Hematopoietic multipotent progenitor cell treated with erythropoietin and hydrocortisone succinate and interleukin-3 and kit ligand, for 8 days (in vitro differentiated cells): ENCODE results near the gene MRGPRX4.
A peak's percentile ranks its signal among the peaks of the same experiment; 100 is the strongest.
"Not testable (repeated sequence)": the region's sequence is repeated elsewhere in the genome, so short reads cannot be mapped to it uniquely, and the experiment has no call there.

Experiments
- DNase-seq: peaks from one replicate; pipeline ENCODE4 v3.0.0-alpha.2; 2015

Gene MRGPRX4

GRCh38 chr11:18172666-18173065, at the start of gene MRGPRX4:
Gene MRGPRX4 (plus strand): TSS chr11:18172837. CDS start chr11:18173257, 420 bp downstream.
- DNase-seq: no peak

- DNase-seq: not testable (repeated sequence)
Observed at GRCh38 chr11:18131115-18131514, 41.5 kb upstream of the MRGPRX4 start.

DNA sequence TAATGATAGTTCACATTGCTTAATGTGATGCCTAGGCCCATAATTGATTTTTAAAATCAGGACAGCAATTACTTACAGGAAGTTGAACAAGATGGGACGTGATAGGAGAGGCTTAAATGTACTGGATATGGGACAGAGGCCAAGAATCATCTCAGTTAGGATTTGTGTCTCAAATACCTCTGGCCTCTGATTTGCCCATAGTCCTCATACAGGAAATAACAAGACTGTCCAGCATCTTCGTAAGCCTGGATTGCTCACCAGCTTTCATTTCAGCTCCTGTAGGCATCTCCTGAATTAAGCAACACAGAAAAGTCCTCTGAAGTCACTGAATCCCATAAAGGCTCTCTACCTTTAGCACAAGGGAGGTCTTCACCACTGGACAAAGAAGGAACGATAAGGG, 40.3 kb upstream of the MRGPRX4 start, which contains the start of gene MRGPRX3:
MRGPRX3 (plus strand) TSS at position 231 of the 400 bp plus-strand sequence. CDS start 4,632 bp downstream, outside the sequence.
- DNase-seq: no peak

DNA sequence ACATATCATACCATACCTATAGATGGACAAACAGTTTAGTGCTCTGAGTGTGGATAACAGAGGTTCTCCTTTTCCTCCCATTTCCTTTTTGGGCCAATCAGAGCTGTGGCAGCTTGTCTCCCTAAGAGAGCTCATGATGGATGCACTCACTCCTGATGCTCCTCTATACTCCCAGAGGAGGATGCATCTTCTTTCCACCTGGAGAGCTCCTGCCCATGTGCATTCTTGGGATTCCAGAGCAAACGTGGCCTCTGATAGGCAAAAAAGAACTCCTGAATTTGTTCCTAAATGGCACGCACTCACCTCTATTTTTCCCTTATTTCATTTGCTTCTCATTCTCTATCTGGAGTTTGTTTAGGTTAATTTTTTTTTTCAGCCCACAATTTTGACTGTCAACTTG, 37.3 kb upstream of the MRGPRX4 start:
- no peak for DNase-seq

GRCh38 chr11:18137186-18137800, 35.3 kb upstream of the MRGPRX4 start:
- DNase-seq: no peak

DNA sequence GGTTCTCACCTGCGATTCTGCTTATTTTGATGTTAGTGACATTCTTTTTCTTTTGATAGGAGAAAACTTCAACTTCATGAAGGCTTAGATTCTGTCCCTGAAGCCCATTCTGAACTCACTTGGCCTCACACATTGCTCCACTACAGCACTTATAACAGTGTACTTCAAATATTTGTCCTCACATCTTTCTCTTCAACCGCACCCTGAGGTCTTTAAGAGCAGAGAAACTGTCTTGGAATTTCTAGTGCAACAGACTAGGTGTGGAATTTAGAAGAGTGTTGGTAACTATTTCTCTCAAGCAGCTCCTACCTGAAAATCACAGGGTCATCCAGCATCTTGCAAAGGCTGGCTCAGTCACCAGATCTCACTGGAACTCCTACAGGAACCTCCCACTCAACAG, 32.5 kb upstream of the MRGPRX4 start:
- DNase-seq: no peak

GRCh38 chr11:18144243-18144642, 28.4 kb upstream of the MRGPRX4 start:
- DNase-seq: no peak

GRCh38 chr11:18145025-18145424, 27.6 kb upstream of the MRGPRX4 start:
- DNase-seq: no peak

DNA sequence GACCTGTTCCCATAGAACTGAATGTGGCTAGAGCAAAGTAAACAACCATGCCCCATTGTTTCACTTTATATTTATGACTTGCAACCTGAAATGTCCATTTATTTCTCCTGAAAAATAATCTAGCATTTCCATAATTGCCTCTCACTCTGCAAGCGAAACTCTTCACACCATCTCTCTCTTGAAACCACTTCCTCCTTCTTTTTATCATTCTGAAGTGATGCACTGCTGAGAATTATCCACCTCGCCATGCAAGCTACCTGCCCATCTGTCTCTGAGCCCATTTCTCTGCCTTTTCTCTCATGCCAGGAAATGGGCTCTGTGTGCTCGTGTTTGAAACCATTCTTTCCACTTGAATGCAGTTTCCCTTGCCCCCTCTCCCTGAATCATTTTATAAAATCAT, 26.8 kb upstream of the MRGPRX4 start:
- DNase-seq: no peak

DNA sequence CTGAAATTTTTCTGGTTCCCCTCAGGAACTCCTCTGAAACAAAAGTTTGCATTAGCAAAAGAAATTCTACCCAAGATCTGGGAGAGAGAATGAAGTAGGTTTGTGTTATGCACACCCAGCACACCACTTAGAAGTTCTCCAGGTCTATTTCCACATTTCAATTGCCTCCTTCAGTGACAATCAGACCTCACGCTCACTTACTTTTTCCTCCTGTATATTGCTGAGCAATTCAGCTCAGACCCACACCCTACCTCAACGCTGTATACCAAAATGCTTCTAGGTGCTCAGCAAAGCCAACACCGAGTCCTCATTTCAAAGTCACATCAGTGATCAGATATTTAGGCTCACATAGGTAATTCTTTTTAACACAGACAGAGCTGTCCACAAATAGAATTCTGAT, 21.1 kb upstream of the MRGPRX4 start:
- DNase-seq: no peak

DNA sequence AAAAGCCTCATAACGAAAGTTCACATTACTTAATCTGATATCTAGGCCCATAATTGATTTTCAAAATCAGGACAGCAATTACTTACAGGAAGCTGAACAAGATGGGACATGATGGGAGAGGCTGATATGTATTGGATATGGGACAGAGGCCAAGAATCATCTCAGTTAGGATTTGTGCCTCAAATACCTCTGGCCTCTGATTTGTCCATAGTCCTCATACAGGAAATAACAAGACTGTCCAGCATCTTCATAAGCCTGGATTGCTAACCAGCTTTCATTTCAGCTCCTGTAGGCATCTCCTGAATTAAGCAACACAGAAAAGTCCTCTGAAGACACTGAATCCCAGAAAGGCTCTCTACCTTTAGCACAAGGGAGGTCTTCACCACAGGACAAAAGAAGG, 4.3 kb upstream of the MRGPRX4 start:
- no peak for DNase-seq

DNA sequence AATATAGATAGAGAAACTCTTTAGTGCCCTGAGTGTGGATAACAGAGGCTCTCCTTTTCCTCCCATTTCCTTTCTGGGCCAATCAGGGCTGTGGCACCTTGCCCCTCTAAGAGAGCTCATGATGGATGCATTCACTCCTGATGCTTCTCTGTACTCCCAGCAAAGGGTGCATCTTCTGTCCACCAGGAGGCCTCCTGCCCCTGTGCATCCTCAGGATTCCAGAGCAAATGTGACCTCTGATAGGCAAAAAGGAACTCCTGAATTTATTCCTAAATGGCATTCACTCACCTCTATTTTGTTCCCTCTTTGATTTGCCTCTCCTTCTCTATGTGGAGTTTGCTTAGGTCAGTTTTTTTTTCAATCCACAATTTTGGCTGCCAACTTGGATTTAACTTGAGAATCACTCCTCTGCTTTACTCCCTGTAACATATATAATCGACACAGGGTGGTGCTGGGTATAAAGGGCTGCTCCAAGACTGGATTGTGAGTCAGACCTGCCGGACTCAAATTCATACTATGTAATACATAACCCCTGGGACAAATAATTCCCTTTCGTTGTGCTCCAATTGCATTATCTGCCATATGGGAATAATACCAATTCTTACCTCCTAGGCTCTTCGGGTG, 1.1 kb upstream of the MRGPRX4 start:
- peak; percentile 42 for DNase-seq

DNA sequence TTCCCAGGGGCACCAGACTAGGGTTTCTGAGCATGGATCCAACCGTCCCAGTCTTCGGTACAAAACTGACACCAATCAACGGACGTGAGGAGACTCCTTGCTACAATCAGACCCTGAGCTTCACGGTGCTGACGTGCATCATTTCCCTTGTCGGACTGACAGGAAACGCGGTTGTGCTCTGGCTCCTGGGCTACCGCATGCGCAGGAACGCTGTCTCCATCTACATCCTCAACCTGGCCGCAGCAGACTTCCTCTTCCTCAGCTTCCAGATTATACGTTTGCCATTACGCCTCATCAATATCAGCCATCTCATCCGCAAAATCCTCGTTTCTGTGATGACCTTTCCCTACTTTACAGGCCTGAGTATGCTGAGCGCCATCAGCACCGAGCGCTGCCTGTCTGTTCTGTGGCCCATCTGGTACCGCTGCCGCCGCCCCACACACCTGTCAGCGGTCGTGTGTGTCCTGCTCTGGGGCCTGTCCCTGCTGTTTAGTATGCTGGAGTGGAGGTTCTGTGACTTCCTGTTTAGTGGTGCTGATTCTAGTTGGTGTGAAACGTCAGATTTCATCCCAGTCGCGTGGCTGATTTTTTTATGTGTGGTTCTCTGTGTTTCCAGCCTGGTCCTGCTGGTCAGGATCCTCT, 709 bp downstream of the MRGPRX4 start:
- no peak for DNase-seq

- no peak for DNase-seq
Observed at GRCh38 chr11:18188796-18189195, 16.2 kb downstream of the MRGPRX4 start.

GRCh38 chr11:18189476-18190245, 17.0 kb downstream of the MRGPRX4 start:
- not testable (repeated sequence) for DNase-seq

DNA sequence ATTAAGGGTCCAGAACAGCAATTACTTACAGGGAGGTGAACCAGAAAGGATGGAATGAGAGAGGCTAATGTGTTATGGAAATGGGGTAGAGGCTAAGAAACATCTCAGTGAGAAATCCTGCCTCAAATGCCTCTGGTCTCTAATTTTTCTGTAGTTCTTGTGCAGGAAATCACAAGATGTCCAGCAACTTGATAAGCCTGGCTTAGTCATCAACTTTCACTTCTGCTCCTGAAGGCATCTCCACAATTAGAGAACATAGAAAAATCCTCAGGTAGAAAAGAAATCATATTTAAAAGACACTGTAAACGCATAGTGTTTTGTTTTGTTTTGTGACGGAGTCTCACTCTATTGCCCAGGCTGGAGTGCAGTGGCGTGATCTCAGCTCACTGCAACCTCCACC, 18.7 kb downstream of the MRGPRX4 start:
- DNase-seq: no peak

DNA sequence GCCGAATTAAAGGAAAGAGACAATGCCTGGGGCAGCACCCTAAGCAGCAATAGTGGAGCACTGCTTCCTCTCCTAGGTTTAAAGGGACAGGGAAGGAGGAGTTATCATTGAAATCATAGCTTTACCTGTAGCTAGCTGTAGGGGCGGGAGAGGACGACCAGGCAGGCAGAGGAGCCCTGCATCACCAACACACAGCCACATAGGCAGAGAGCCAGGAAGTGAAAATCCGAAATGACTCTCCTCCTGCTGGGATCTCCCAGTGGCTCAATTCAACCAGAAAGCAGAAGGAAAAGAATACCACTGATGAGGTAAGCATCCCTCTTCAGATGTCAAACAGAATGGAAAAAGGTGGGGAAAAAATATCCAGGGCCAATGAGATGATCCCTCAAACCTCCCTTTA, 20.4 kb downstream of the MRGPRX4 start:
- DNase-seq: no peak

GRCh38 chr11:18196532-18196931, 23.9 kb downstream of the MRGPRX4 start:
- no peak for DNase-seq

DNA sequence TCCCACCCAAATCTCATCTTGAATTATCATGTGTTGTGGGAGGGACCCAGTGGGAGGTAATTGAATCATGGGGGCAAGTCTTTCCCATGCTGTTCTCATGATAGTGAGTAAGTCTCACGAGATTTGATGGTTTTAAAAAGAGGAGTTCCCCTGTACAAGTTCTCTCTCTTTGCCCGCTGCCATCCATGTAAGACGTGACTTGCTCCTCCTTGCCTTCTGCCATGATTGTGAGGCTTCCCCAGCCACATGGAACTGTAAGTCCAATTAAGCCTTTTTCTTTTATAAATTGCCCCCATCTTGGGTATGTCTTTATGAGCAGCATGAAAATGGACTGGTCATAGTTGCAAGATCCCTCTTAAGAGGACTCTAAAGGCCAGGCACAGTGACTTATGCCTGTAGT, 25.1 kb downstream of the MRGPRX4 start:
- not testable (repeated sequence) for DNase-seq

DNA sequence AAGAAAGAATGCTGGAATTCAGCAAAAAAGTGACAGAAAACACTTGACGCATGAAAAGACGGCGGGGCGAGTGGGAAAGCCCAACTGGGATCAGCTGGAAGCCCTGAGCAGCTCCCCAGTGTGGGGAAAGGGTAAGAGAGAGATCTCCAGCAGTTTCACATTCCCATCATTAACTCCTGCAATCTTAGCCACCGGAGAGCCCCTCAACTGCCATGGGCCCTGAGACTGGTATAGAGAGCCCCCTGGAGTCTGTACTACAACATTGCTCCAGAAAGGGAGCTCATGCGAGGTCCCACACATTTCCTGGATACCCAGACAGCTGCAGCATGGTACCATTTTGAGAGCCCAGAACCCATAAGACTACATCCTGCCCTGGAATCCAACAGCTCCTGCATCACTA, 31.1 kb downstream of the MRGPRX4 start:
- peak; percentile 25 for DNase-seq

DNA sequence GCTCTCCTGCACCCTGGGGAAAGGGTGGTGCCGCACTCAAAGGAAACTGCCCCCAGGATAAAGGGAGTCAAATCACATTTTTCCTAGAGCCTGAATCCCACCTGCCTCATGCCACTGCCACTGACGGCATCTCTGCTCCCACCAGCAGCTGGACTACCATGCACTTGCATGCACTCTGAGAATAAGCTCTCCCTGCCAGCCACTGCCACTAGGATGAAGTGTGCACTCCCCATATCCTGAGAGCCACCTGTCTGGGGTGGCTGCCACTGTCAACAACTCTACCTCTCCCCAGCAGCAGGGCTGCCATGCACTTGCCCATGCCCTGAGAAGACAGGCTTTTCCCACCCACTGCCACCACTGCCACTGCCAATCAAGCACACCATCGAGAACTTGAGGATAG, 31.6 kb downstream of the MRGPRX4 start:
- no peak for DNase-seq

GRCh38 chr11:18204771-18205170, 32.1 kb downstream of the MRGPRX4 start:
- no peak for DNase-seq

DNA sequence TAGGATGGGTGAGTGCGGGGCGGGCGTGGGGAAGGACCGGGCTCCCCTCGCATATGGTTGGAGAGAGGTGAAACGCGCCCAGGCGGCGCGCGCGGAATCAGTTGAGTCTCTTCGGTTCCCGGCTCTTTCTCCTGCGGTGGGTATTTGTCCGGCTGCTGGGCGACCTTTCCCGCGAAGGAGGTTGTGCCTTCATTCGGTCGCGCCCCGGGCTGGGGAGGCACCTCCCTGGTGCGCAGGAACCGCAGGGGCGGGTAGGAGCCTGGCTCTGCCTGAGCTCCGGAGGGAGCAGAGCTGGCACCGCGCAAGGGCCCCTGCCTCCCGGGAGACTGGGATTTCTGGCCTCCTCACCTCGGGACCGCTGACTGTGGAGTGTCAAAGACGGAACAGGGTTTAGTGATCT, 36.4 kb downstream of the MRGPRX4 start:
- DNase-seq: no peak
